GM12864 (cell line): ENCODE data around the gene ALKBH7.
A peak's percentile ranks its signal among the peaks of the same experiment; 100 is the strongest.
"Not testable (repeated sequence)": the region's sequence is repeated elsewhere in the genome, so short reads cannot be mapped to it uniquely, and the experiment has no call there.

Experiments
- DNase-seq: peaks from one replicate; pipeline ENCODE4 v3.0.0-alpha.2; 2011; ENCODE audit warnings: low read depth
- H3K4me3 ChIP-seq: 2 replicates; pipeline ENCODE4 v1.5.1; 2011; ENCODE audit warnings: mild to moderate bottlenecking, low read depth, low read length, control low read depth
- CTCF ChIP-seq: IDR thresholded peaks from 2 replicates; pipeline ENCODE4 v1.5.1; 2011; ENCODE audit warnings: low read depth, mild to moderate bottlenecking, moderate library complexity, low read length, control low read depth, inconsistent platforms; ENCODE audit errors: missing control alignments

Gene ALKBH7

GRCh38 chr19:6340493-6341201, 31.9 kb upstream of the ALKBH7 start:
- peak; percentile 39 for TF ChIP-seq CTCF
- no peak for DNase-seq
- H3K4me3 ChIP-seq = no peak overlapping the region

- DNase-seq = no peak
- no peak for TF ChIP-seq CTCF
These were observed 29.1 kb upstream of the ALKBH7 start for GRCh38 chr19:6343462-6343861.

GRCh38 chr19:6349271-6349670, 23.3 kb upstream of the ALKBH7 start:
- DNase-seq, H3K4me3 ChIP-seq: not testable (repeated sequence)

More at GRCh38 chr19:6343462-6343861, 29.1 kb upstream of the ALKBH7 start:
- no peak overlapping the region for H3K4me3 ChIP-seq

GRCh38 chr19:6350688-6351087, 21.9 kb upstream of the ALKBH7 start:
- H3K4me3 ChIP-seq = no peak overlapping the region
- DNase-seq = no peak
- TF ChIP-seq CTCF = no peak

GRCh38 chr19:6352381-6353165, 20.0 kb upstream of the ALKBH7 start:
- H3K4me3 ChIP-seq = no peak overlapping the region
- TF ChIP-seq CTCF = no peak
- no peak for DNase-seq

- TF ChIP-seq CTCF = peak; percentile 19
- no peak for DNase-seq
- H3K4me3 ChIP-seq = no peak overlapping the region
These were observed 18.4 kb upstream of the ALKBH7 start for GRCh38 chr19:6354098-6354674.

- not testable (repeated sequence) for DNase-seq, H3K4me3 ChIP-seq
These were observed 17.1 kb upstream of the ALKBH7 start for GRCh38 chr19:6355321-6356040.
